ENCODE measurements around the gene GSE1. TPM values are rescaled to one million over a fixed set of nuclear protein-coding genes. Genes with fewer than 3 reads are reported as not detected.
A peak's percentile ranks its signal among the peaks of the same experiment; 100 is the strongest.

GSE1 gene
- total RNA-seq, 1 experiment from 2014 or later, result 42.7 TPM

DNA sequence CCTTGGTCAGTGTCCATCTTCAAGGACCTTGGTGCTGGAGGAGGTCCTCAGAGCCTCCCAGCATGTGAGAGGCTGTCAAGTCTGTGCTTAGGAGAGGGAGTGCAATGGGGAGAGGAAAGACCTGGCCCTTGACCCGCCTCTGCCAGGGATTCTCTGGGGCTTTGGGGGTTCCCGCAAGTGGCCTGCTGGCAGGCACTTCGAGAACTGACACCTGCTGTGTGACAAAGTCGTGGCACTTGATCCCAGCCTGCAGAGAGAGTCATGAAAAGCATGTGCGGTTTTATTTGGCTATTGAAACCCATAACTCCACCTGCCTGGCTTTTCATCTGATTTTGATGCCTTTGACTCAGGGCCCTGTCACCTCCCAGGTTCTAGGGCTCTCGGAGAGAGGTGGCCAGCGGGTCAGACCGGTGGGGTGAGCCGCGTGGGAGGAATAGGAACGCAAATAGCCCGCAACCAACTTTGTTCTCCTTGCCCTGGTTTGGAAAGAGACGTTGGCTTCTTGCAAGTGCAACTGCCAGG, 42.8 kb upstream of the GSE1 start:
- H3K36me3 ChIP-seq, result no peaks in the 10 kb centered on the region; the same call in 1 of the 2 replicates
- no peak for DNase-seq (ENCODE audit: low read depth in 1 of 2, low spot score in 2 of 2)
- H3K4me1 ChIP-seq (replicated peaks), result peaks cover 15% of the 10 kb centered on the region
- H3K27ac ChIP-seq, result no peak overlapping the region
- no peak overlapping the region for H3K4me3 ChIP-seq
- no peaks in the 10 kb centered on the region for H3K27me3 ChIP-seq (replicated peaks)
- H3K9me3 ChIP-seq (replicated peaks), result no peaks in the 10 kb centered on the region

- Histone ChIP-seq H3K9me3 (replicated peaks) (no peaks in the 10 kb centered on the region), H3K4me1 (replicated peaks) (peaks cover 15% of the 10 kb centered on the region), H3K4me3 (no peak overlapping the region), H3K27ac (no peak overlapping the region), H3K27me3 (replicated peaks) (no peaks in the 10 kb centered on the region), H3K36me3 (no peaks in the 10 kb centered on the region; the same call in 1 of the 2 replicates)
- DNase-seq (ENCODE audit: low read depth in 1 of 2, low spot score in 2 of 2), result no peak
These were observed 42.2 kb upstream of the GSE1 start for GRCh38 chr16:85570735-85571562.

DNA sequence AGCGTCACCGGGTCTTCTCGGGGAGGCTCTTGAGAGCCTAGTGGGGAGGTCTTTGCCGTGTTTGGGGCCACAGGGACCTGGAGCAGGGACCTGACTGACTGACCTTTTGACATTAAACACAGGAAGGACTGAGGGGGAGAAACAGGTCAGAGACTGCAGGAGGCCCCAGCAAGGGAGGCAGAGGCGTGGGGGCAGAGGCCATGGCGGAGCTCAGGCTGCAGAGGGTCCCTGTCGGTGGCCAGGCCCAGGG, 41.6 kb upstream of the GSE1 start:
- DNase-seq (ENCODE audit: low read depth in 1 of 2, low spot score in 2 of 2), result no peak
- Histone ChIP-seq H3K4me1 (replicated peaks) (peaks cover 15% of the 10 kb centered on the region), H3K27ac (no peak overlapping the region), H3K36me3 (no peaks in the 10 kb centered on the region; the same call in 1 of the 2 replicates), H3K9me3 (replicated peaks) (no peaks in the 10 kb centered on the region), H3K4me3 (no peak overlapping the region), H3K27me3 (replicated peaks) (no peaks in the 10 kb centered on the region)

DNA sequence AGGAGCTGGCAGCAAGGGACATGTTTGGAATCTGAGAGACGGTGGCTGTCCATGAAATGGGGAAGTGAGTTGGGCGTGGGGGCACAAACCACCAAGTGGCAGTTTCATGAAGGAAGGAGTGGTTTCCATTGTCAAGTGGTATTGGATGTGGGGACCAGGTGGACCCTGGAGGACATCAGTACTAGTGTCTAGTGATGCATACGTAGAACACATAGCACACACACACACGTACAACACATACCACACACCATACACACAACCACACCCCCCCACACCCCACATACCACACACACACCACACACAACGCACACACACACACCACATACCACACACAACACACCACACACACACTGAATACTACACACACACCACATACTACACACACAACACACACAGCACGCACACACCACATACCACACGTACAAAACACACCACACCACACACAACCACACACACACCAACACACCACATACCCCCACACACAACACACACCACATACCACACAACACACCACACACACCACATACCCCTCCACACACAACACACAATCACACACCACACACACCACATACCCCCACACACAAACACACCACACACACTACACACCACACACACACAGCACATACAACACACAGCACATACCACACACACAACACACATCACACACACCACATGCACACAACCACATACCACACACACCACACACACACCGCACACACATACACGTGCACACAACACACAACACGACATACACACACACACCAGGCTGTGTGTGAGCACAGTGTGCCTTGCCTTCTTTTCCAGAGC, 41.1 kb upstream of the GSE1 start:
- Histone ChIP-seq H3K36me3 (no peaks in the 10 kb centered on the region; the same call in 1 of the 2 replicates), H3K27me3 (replicated peaks) (no peaks in the 10 kb centered on the region), H3K4me3 (no peak overlapping the region), H3K9me3 (replicated peaks) (no peaks in the 10 kb centered on the region), H3K27ac (no peak overlapping the region), H3K4me1 (replicated peaks) (peaks cover 15% of the 10 kb centered on the region)
- no peak for DNase-seq (ENCODE audit: low read depth in 1 of 2, low spot score in 2 of 2)

DNA sequence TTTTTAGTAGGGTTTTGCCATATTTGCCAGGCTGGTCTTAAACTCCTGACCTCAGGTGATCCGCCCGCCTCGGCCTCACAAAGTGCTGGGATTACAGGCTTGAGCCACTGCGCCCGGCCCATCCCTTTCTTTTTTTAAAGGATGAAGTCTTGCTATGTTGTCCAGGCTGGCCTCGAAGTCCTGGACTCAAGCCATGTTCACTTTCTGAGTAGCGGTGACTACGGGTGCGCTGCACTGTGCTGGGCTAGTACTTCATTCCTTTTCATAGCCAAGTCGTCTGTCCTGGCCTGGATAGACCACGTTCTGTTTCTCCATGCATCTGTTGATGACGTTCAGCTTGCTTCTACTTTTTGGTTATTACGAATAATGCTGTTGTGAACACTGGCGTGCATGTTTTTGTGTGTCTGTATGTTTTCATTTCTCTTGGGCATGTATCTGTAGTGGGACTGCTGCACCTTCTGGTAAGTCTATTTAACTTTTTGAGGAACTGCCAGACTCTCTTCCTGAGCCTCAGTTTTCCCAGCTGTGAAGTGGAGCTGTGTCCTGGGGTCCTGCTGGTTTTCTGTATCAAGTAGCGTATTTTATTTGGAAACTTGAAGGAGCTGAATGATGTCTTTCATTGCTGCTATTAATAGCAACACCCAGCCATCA, 40.0 kb upstream of the GSE1 start:
- no peak overlapping the region for H3K4me3 ChIP-seq
- H3K9me3 ChIP-seq (replicated peaks), result no peaks in the 10 kb centered on the region
- no peak overlapping the region for H3K27ac ChIP-seq
- no peaks in the 10 kb centered on the region; the same call in 1 of the 2 replicates for H3K36me3 ChIP-seq
- no peaks in the 10 kb centered on the region for H3K27me3 ChIP-seq (replicated peaks)
- DNase-seq (ENCODE audit: low read depth in 1 of 2, low spot score in 2 of 2), result no peak
- peaks cover 15% of the 10 kb centered on the region for H3K4me1 ChIP-seq (replicated peaks)

GRCh38 chr16:85573696-85574641, 39.2 kb upstream of the GSE1 start:
- H3K4me3 ChIP-seq, result no peak overlapping the region
- no peak overlapping the region for H3K27ac ChIP-seq
- no peaks in the 10 kb centered on the region for H3K9me3 ChIP-seq (replicated peaks)

DNA sequence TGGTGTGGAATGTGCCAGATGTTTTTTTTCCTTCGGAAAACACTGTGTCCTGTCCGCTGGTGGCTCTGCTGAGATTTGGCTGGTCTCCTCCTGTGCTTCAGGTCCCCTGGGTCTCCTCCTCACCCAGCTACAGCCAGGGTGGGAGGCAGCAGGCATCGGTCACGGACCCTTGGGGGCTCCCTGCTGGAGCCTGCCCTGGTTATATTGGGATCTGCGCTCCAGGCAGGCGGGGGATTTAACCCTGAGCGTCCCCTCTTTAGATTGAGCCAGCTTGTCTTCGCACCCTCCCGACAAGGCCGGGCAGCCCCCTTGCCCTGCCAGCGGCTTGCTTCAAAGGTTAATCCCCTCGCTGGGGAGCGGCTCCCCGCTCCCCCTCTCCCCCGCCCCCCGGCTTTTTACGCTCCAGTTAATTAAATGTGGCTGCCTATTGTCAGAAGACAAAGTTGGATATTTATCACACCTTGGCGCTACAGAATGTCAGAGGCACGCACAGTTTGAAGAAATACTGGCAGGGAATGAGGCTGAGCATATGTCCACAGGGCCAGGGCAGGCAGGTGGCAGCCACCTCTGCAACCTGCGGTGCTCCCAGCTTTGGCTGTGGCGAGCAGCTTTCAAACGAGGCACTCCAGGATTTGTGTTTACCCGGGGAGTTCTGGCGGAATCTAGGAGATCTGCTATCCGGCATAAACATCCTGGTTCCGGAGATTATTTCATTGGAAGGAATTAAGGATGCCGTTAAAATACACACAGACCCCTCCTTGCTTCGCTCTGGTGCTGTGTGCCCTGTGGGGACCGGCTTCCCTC, 38.2 kb upstream of the GSE1 start:
- DNase-seq (ENCODE audit: low read depth in 1 of 2, low spot score in 2 of 2), result no peak
- no peak overlapping the region for H3K27ac ChIP-seq
- peaks cover 15% of the 10 kb centered on the region for H3K4me1 ChIP-seq (replicated peaks)

More at GRCh38 chr16:85573696-85574641, 39.2 kb upstream of the GSE1 start:
- H3K36me3 ChIP-seq, result no peaks in the 10 kb centered on the region; the same call in 1 of the 2 replicates
- peaks cover 15% of the 10 kb centered on the region for H3K4me1 ChIP-seq (replicated peaks)
- DNase-seq (ENCODE audit: low read depth in 1 of 2, low spot score in 2 of 2), result peak; percentile 61 to 75
- H3K27me3 ChIP-seq (replicated peaks), result no peaks in the 10 kb centered on the region

DNA sequence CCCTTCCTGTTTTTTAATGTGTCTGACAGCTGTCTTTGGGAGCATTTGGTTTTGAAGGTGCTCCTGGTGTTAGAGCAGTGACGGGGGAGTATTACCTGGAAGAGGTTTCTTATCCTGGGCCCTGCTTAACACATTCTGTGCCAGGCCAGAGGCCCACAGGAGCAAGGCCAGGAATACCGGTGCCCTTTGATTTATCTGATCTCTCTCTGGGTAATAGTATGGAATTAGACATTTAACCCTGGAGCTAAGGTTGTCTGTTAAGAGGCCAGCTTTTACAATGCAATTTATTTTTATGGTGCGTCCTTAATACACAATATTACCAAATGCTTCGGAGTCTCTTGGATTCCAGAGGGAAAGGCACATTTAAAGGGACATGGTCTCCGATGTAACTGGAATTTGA, 37.2 kb upstream of the GSE1 start:
- no peak for DNase-seq (ENCODE audit: low read depth in 1 of 2, low spot score in 2 of 2)
- Histone ChIP-seq H3K27ac (no peak overlapping the region), H3K4me1 (replicated peaks) (peaks cover 15% of the 10 kb centered on the region), H3K9me3 (replicated peaks) (no peaks in the 10 kb centered on the region), H3K4me3 (no peak overlapping the region), H3K36me3 (no peaks in the 10 kb centered on the region; the same call in 1 of the 2 replicates), H3K27me3 (replicated peaks) (no peaks in the 10 kb centered on the region)

More for the DNA sequence above, 38.2 kb upstream of the GSE1 start:
- no peaks in the 10 kb centered on the region for H3K27me3 ChIP-seq (replicated peaks)
- H3K9me3 ChIP-seq (replicated peaks), result no peaks in the 10 kb centered on the region
- no peak overlapping the region for H3K4me3 ChIP-seq
- no peaks in the 10 kb centered on the region; the same call in 1 of the 2 replicates for H3K36me3 ChIP-seq

GRCh38 chr16:85576944-85577343, 36.2 kb upstream of the GSE1 start:
- Histone ChIP-seq H3K27me3 (replicated peaks) (no peaks in the 10 kb centered on the region), H3K4me1 (replicated peaks) (peaks cover 15% of the 10 kb centered on the region), H3K27ac (no peak overlapping the region), H3K9me3 (replicated peaks) (no peaks in the 10 kb centered on the region), H3K4me3 (no peak overlapping the region), H3K36me3 (no peaks in the 10 kb centered on the region; the same call in 1 of the 2 replicates)
- DNase-seq (ENCODE audit: low read depth in 1 of 2, low spot score in 2 of 2), result no peak

DNA sequence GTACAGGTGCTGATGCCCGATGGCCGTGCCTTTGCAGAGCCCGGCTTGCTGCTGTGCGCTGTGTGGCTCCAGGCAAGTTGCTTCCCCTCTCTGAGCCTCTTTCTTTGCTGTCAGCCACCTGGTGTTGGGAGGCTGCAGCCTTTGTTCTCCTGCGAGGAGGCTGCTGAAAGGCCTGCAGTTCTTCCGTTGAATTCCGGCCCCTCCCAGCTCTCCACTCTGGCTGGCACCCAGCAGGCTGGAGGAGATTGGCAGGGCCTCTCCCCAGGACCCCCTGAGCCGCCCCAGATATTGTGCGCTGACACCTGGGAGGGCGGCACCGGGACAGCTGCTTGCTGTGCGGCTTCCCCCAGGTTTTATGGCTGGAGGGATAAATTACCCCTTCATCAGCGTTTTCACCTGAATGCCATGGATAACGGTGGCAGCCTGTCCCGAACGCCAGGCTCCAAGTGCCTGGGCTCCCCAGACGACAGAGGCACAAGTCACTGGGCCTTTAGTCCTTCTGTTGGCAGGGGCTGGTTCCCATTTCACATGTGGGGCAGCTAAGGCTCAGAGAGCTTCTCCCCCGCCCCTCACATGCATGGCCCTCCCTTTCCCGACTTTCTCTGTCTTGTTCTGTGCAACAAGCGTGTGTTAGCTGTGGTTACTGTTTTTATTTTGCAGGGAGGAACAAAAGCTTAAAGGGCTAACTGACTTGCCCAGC, 35.1 kb upstream of the GSE1 start:
- Histone ChIP-seq H3K4me3 (no peak overlapping the region), H3K9me3 (replicated peaks) (no peaks in the 10 kb centered on the region), H3K36me3 (no peaks in the 10 kb centered on the region; the same call in 1 of the 2 replicates), H3K27me3 (replicated peaks) (no peaks in the 10 kb centered on the region), H3K4me1 (replicated peaks) (peaks cover 17% of the 10 kb centered on the region), H3K27ac (no peak overlapping the region)
- no peak for DNase-seq (ENCODE audit: low read depth in 1 of 2, low spot score in 2 of 2)

DNA sequence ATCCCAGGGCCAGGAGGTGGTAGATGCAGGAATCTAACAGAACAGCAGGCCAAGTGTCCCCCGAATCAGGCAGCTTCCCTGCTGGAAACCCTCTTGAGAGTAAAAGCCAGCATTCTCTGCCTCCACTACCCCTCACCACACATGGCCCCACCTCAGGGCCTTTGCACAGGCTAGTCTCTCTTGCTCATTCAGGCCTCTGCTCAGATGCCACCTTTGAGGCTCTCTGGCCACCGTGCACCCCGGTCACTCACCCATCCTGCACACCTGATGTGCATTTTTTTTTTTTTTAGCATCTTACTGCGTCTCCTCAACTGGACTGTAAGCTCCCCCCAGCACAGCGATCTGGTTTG, 34.5 kb upstream of the GSE1 start:
- no peak overlapping the region for H3K4me3 ChIP-seq

GRCh38 chr16:85579191-85579590, 33.9 kb upstream of the GSE1 start:
- no peak overlapping the region for H3K27ac ChIP-seq
- H3K9me3 ChIP-seq (replicated peaks), result no peaks in the 10 kb centered on the region
- H3K4me1 ChIP-seq (replicated peaks), result peaks cover 18% of the 10 kb centered on the region
- no peak for DNase-seq (ENCODE audit: low read depth in 1 of 2, low spot score in 2 of 2)
- H3K4me3 ChIP-seq, result no peak overlapping the region
- no peaks in the 10 kb centered on the region; the same call in 1 of the 2 replicates for H3K36me3 ChIP-seq
- H3K27me3 ChIP-seq (replicated peaks), result no peaks in the 10 kb centered on the region

More for the DNA sequence above, 34.5 kb upstream of the GSE1 start:
- no peak for DNase-seq (ENCODE audit: low read depth in 1 of 2, low spot score in 2 of 2)
- Histone ChIP-seq H3K4me1 (replicated peaks) (peaks cover 19% of the 10 kb centered on the region), H3K27me3 (replicated peaks) (no peaks in the 10 kb centered on the region), H3K27ac (no peak overlapping the region), H3K9me3 (replicated peaks) (no peaks in the 10 kb centered on the region), H3K36me3 (no peaks in the 10 kb centered on the region; the same call in 1 of the 2 replicates)

Data from SJSA1 (cell line).